ENCODE data around the gene NRBF2.

NRBF2 gene

GRCh38 chr10:63165249-63165648 is 32.1 kb downstream of the NRBF2 start:
- no peak for FAIRE-seq

- peak; percentile 80 for FAIRE-seq
Observed at GRCh38 chr10:63166742-63167258, 33.7 kb downstream of the NRBF2 start.

- peak; percentile 45 for FAIRE-seq
Observed at GRCh38 chr10:63168821-63169462, 35.8 kb downstream of the NRBF2 start.

GRCh38 chr10:63169624-63170023 is 36.5 kb downstream of the NRBF2 start:
- FAIRE-seq: no peak

- FAIRE-seq: no peak
Observed at GRCh38 chr10:63171255-63171855, 38.2 kb downstream of the NRBF2 start.

GRCh38 chr10:63171926-63172325 is 38.8 kb downstream of the NRBF2 start:
- FAIRE-seq: no peak

GRCh38 chr10:63173468-63174232 is 40.5 kb downstream of the NRBF2 start:
- FAIRE-seq: no peak

- FAIRE-seq: no peak
Observed at GRCh38 chr10:63175534-63175933, 42.4 kb downstream of the NRBF2 start.

- peak; percentile 59 for FAIRE-seq
Observed at GRCh38 chr10:63192826-63193225, 59.7 kb downstream of the NRBF2 start.

- peak; percentile 91 for FAIRE-seq
Observed at GRCh38 chr10:63197344-63198092, 64.4 kb downstream of the NRBF2 start.

- no peak for FAIRE-seq
Observed at GRCh38 chr10:63199716-63200115, 66.6 kb downstream of the NRBF2 start.

- no peak for FAIRE-seq
Observed at GRCh38 chr10:63200431-63200830, 67.3 kb downstream of the NRBF2 start.

- FAIRE-seq: no peak
Observed at GRCh38 chr10:63201118-63201517, 68.0 kb downstream of the NRBF2 start.
